ENCODE data around the gene CARD10. TPM values are rescaled to one million over a fixed set of nuclear protein-coding genes. Genes with fewer than 3 reads are reported as not detected.

The CARD10 gene
- total RNA-seq, 1 donor from 2014 or later = 13.5 TPM

DNA sequence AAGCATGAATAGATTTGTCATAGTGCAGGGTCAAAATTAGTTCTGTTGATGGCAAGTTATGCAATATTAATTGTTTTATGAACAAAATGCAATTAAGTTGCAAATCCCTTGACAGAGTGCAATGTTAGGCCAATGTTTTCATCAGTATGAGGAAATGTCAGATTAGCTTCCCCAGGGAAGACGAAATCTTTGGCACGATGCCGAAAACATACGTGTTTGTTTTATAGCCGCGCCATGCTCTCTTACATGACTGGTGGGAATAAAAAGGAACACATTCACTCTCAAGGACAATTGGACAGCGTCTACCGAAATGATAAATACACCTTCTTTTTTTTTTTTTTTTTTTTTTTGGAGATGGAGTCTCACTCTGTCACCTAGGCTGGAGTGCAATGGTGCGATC, 60.0 kb downstream of the CARD10 start:
- Mint-ChIP-seq H3K27me3 (ENCODE audit: low read depth) (peaks cover 31% of the 10 kb centered on the region), H3K9me3 (ENCODE audit: low read depth) (no peaks in the 10 kb centered on the region), H3K4me1 (ENCODE audit: low read depth) (peaks cover 27% of the 10 kb centered on the region), H3K36me3 (ENCODE audit: low read depth) (no peaks in the 10 kb centered on the region), H3K27ac (ENCODE audit: unreplicated experiment) (no peak overlapping the region), H3K4me3 (ENCODE audit: unreplicated experiment) (no peak overlapping the region)
- TF ChIP-seq, protein P1, sequence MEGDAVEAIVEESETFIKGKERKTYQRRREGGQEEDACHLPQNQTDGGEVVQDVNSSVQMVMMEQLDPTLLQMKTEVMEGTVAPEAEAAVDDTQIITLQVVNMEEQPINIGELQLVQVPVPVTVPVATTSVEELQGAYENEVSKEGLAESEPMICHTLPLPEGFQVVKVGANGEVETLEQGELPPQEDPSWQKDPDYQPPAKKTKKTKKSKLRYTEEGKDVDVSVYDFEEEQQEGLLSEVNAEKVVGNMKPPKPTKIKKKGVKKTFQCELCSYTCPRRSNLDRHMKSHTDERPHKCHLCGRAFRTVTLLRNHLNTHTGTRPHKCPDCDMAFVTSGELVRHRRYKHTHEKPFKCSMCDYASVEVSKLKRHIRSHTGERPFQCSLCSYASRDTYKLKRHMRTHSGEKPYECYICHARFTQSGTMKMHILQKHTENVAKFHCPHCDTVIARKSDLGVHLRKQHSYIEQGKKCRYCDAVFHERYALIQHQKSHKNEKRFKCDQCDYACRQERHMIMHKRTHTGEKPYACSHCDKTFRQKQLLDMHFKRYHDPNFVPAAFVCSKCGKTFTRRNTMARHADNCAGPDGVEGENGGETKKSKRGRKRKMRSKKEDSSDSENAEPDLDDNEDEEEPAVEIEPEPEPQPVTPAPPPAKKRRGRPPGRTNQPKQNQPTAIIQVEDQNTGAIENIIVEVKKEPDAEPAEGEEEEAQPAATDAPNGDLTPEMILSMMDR (IDR thresholded peaks at IDR 0.05) = no peak
- DNase-seq (ENCODE audit: low spot score) = no peak

DNA sequence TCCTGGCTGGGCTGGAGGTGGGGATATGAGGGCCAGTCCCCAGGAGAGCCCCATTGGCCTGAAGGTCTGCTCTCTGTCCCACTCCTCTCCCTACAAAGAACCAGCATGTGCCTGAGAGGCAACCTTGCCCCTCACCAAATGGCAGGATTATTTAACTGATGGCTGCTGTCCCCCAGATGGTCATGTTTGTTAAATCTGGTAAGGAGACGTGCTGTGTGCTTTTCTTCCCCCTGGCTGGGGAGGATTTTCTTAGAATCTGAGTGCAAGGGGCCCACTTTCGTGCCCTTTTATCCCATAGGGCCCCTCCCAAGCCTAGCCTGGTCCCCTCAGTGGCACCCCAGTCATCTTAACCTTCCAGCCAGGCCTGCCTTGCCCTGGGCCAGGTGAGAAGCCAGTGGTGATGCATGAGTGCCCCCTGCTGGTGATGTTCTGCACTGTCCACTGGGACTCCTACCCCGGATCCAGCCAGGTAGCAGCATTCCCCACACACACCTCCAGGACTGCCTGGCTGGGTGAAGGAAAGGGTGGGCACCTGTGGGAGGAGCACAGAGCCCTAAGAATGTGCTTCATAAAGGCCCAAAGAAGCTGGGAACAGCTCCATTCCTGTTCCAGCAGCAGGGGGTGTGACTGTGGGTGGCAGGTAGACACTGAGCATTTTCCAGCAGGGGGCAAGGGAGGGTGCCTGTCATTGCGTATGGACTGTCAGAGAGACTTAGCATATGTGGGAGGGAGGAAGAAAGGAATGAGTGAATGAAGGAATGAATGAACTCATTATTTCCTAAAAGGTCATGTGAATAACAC, 61.9 kb downstream of the CARD10 start:
- TF ChIP-seq, protein P1 (IDR thresholded peaks at IDR 0.05) = peak; percentile 98

DNA sequence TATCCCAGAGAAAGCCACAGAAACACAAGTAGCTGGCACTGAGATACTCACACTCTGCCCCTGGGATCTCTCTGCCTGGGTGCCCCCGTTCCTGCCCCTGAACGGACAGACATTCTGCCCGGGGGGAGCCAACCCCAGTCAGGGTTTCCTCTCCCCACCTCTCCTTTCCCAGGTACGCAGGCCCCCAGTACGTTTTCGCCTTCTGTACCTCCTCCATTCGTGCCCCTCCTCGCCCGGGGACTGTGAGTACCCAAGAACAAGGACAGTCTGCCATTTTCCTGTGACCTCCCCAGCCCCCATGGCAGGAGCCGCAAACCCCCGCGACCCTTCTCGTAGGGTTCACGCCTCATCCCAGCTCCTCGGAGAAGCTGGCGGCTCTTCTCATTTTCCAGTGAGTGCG, 62.9 kb downstream of the CARD10 start:
- Mint-ChIP-seq H3K9me3 (ENCODE audit: low read depth) (no peaks in the 10 kb centered on the region), H3K4me1 (ENCODE audit: low read depth) (peaks cover 28% of the 10 kb centered on the region), H3K27ac (ENCODE audit: unreplicated experiment) (peak overlapping the region; percentile 29), H3K27me3 (ENCODE audit: low read depth) (peaks cover 18% of the 10 kb centered on the region), H3K36me3 (ENCODE audit: low read depth) (no peaks in the 10 kb centered on the region), H3K4me3 (ENCODE audit: unreplicated experiment) (no peak overlapping the region)
- TF ChIP-seq, protein P1 (IDR thresholded peaks at IDR 0.05) = no peak
- no peak for DNase-seq (ENCODE audit: low spot score)

More for the DNA sequence above, 61.9 kb downstream of the CARD10 start:
- Mint-ChIP-seq H3K36me3 (ENCODE audit: low read depth) (no peaks in the 10 kb centered on the region), H3K4me1 (ENCODE audit: low read depth) (peaks cover 28% of the 10 kb centered on the region), H3K9me3 (ENCODE audit: low read depth) (no peaks in the 10 kb centered on the region), H3K27ac (ENCODE audit: unreplicated experiment) (no peak overlapping the region), H3K4me3 (ENCODE audit: unreplicated experiment) (no peak overlapping the region), H3K27me3 (ENCODE audit: low read depth) (peaks cover 25% of the 10 kb centered on the region)
- no peak for DNase-seq (ENCODE audit: low spot score)

- no peak for DNase-seq (ENCODE audit: low spot score)
Observed at GRCh38 chr22:37455896-37456295, 63.3 kb downstream of the CARD10 start.

GRCh38 chr22:37454857-37455686, 64.1 kb downstream of the CARD10 start:
- Mint-ChIP-seq H3K36me3 (ENCODE audit: low read depth) (peaks cover 2% of the 10 kb centered on the region), H3K4me1 (ENCODE audit: low read depth) (peaks cover 28% of the 10 kb centered on the region), H3K27ac (ENCODE audit: unreplicated experiment) (peak overlapping the region; percentile 97), H3K27me3 (ENCODE audit: low read depth) (peaks cover 18% of the 10 kb centered on the region), H3K4me3 (ENCODE audit: unreplicated experiment) (peak overlapping the region; percentile 55), H3K9me3 (ENCODE audit: low read depth) (peaks cover 4% of the 10 kb centered on the region)
- TF ChIP-seq, protein P1 (IDR thresholded peaks at IDR 0.05) = no peak
- DNase-seq (ENCODE audit: low spot score) = no peak

More at GRCh38 chr22:37455896-37456295, 63.3 kb downstream of the CARD10 start:
- TF ChIP-seq, protein P1 (IDR thresholded peaks at IDR 0.05) = no peak
- Mint-ChIP-seq H3K4me1 (ENCODE audit: low read depth) (peaks cover 28% of the 10 kb centered on the region), H3K4me3 (ENCODE audit: unreplicated experiment) (no peak overlapping the region), H3K27ac (ENCODE audit: unreplicated experiment) (peak overlapping the region; percentile 97), H3K9me3 (ENCODE audit: low read depth) (peaks cover 4% of the 10 kb centered on the region), H3K36me3 (ENCODE audit: low read depth) (peaks cover 2% of the 10 kb centered on the region), H3K27me3 (ENCODE audit: low read depth) (peaks cover 18% of the 10 kb centered on the region)
